A549 (cell line): ENCODE results near the gene SEC63. TPM values are rescaled to one million over a fixed set of nuclear protein-coding genes. Genes with fewer than 3 reads are reported as not detected.
"Not testable (repeated sequence)": the region's sequence is repeated elsewhere in the genome, so short reads cannot be mapped to it uniquely, and the experiment has no call there.

Source experiments
- ATAC-seq, 2 experiments: fragments of 200-7000 bp in 1 of 2; fragments of >200 bp in 1 of 2; cut with Nextera tagmentation in 1 of 2; cut with Tn5 transposase in 1 of 2; 3 replicates each; pipeline versions ENCODE4 v1.8.0 to v1.9.1; 2018 to 2020; ENCODE audit warnings: mild to moderate bottlenecking in 1 of 2, moderate library complexity in 1 of 2
- CTCF ChIA-PET: fragments of 300-600 bp; sonication (Branson Sonifier 250); formaldehyde crosslinking; extraction: SDS; loops from one replicate; lab custom pipeline; 2021; ENCODE audit warnings: antibody characterized with exemption, inconsistent platforms; lab: Yijun Ruan, JAX
- POLR2A ChIA-PET: fragments of 350-600 bp; formaldehyde crosslinking; extraction: SDS; loops from one replicate; lab custom pipeline; 2021; ENCODE audit warnings: antibody characterized with exemption, inconsistent platforms; lab: Yijun Ruan, JAX
- DNase-seq, 2 experiments: peaks; one replicate each; pipeline versions ENCODE4 v3.0.0 to v3.0.0-alpha.2; 2011 to 2016; ENCODE audit warnings: low read depth in 1 of 2, low spot score in 1 of 2
- FAIRE-seq: peaks from 2 replicates; lab custom pipeline; 2011; peaks lifted over from hg19 to GRCh38; lab: Jason Lieb, UNC
- H3K27ac ChIP-seq, 2 experiments: fragments of >200 bp; sonication (Bioruptor Twin); formaldehyde crosslinking; 3 replicates each; pipeline ENCODE4 v1.5.1; 2016 to 2017
- H3K4me1 ChIP-seq: fragments of >200 bp; sonication (Bioruptor Twin); formaldehyde crosslinking; 3 replicates; pipeline ENCODE4 v1.6.1; 2016
- H3K4me2 ChIP-seq: fragments of >200 bp; sonication (Bioruptor Twin); formaldehyde crosslinking; 3 replicates; pipeline ENCODE4 v1.6.1; 2016
- H3K4me3 ChIP-seq: fragments of >200 bp; sonication (Bioruptor Twin); formaldehyde crosslinking; 3 replicates; pipeline ENCODE4 v1.5.1; 2016
- H3K9me3 ChIP-seq: fragments of >200 bp; sonication (Bioruptor Twin); formaldehyde crosslinking; 3 replicates; pipeline ENCODE4 v1.6.1; 2016
- CBX8 ChIP-seq: fragments of 200-600 bp; sonication (generic); IDR thresholded peaks from 2 replicates; pipeline ENCODE4 v1.6.1; 2016
- E2F6 ChIP-seq: IDR thresholded peaks from 2 replicates; pipeline ENCODE4 v1.6.1; 2012; ENCODE audit warnings: low read depth, borderline replicate concordance
- ESRRA ChIP-seq: fragments of 150-350 bp; IDR thresholded peaks from 2 replicates; pipeline ENCODE4 v1.6.1; 2014; ENCODE audit warnings: mild to moderate bottlenecking, low read length, borderline replicate concordance
- FOSL2 ChIP-seq, 2 experiments: fragments of 450-650 bp in 1 of 2; fragments of >200 bp in 1 of 2; sonication (Bioruptor Twin) in 1 of 2; formaldehyde crosslinking; IDR thresholded peaks; 2 replicates each; pipeline versions ENCODE4 v1.5.0 to v1.6.1; 2016 to 2020; ENCODE audit warnings: mild to moderate bottlenecking in 1 of 2, moderate library complexity in 1 of 2
- FOXS1 ChIP-seq: fragments of 250-450 bp; sonication (Bioruptor Pico); IDR thresholded peaks from 2 replicates; pipeline ENCODE4 v1.5.0; 2020; ENCODE audit warnings: mild to moderate bottlenecking, moderate library complexity
- HEYL ChIP-seq: fragments of 250-450 bp; sonication (Bioruptor Pico); IDR thresholded peaks from 2 replicates; pipeline ENCODE4 v1.8.0; 2021; ENCODE audit warnings: mild to moderate bottlenecking, moderate library complexity
- HOXB5 ChIP-seq: fragments of 250-450 bp; sonication (Bioruptor Pico); IDR thresholded peaks from 2 replicates; pipeline ENCODE4 v1.5.0; 2020; ENCODE audit warnings: mild to moderate bottlenecking, moderate library complexity
- KDM1A ChIP-seq: fragments of 200-600 bp; sonication (generic); IDR thresholded peaks from 2 replicates; pipeline ENCODE4 v1.6.1; 2016; ENCODE audit warnings: low read depth, mild to moderate bottlenecking
- MAFK ChIP-seq: fragments of 450-650 bp; IDR thresholded peaks from 2 replicates; pipeline ENCODE4 v1.6.1; 2014; ENCODE audit not compliant: partially characterized antibody
- MYC ChIP-seq: IDR thresholded peaks from 2 replicates; pipeline ENCODE4 v1.6.1; 2012; ENCODE audit warnings: mild to moderate bottlenecking, inconsistent platforms, low read length, improper control_type of control experiment, borderline replicate concordance
- NFE2L2 ChIP-seq: fragments of 150-350 bp; conservative IDR thresholded peaks from 2 replicates; pipeline ENCODE4 v1.6.1; 2014; ENCODE audit warnings: low read length
- NPAS2 ChIP-seq: fragments of 250-450 bp; sonication (Bioruptor Pico); IDR thresholded peaks from 2 replicates; pipeline ENCODE4 v1.8.0; 2022; ENCODE audit warnings: mild to moderate bottlenecking, moderate library complexity, borderline replicate concordance
- SREBF2 ChIP-seq: fragments of 450-650 bp; IDR thresholded peaks from 2 replicates; pipeline ENCODE4 v1.6.1; 2014; ENCODE audit warnings: mild to moderate bottlenecking, moderate library complexity
- ZNF302 ChIP-seq: fragments of 250-450 bp; sonication (Bioruptor Pico); IDR thresholded peaks from 2 replicates; pipeline ENCODE4 v1.9.0; 2021; ENCODE audit warnings: inconsistent platforms, mild to moderate bottlenecking, moderate library complexity
- WGBS: methylation state at CpG from one replicate; pipeline ENCODE4 v1.1.6; 2017; ENCODE audit errors: missing lambda C conversion rate; 5-methylcytosine and 5-hydroxymethylcytosine counted together
- polyA plus RNA-seq, 4 experiments: library from polyadenylated mRNA; depleted of rRNA in 3 of 4; stranded (reverse); fragments of >200 nt; fragmentation: RNase III in 1 of 4; extraction: RNeasy Plus Mini Kit Qiagen cat#74134 plus additional on column Dnase treatment in 1 of 4; gene quantifications; 2 replicates in 3 of 4; 3 replicates in 1 of 4; pipeline ENCODE4 v1.2.3, GENCODE V29; 2011 to 2017
- TF ChIP-seq, protein P1 (sequence below): fragments of >200 bp; sonication (Bioruptor Twin); formaldehyde crosslinking; IDR thresholded peaks from 3 replicates; pipeline ENCODE4 v1.5.1; 2016
- TF ChIP-seq, protein P2 (sequence below): fragments of 450-650 bp; IDR thresholded peaks from 2 replicates; pipeline ENCODE4 v1.6.1; 2014; ENCODE audit warnings: antibody characterized with exemption

Gene SEC63
- polyA plus RNA-seq, 2 of the 4 experiments (the other 2 are of a cell fraction) = 23.0 to 69.3 TPM

DNA sequence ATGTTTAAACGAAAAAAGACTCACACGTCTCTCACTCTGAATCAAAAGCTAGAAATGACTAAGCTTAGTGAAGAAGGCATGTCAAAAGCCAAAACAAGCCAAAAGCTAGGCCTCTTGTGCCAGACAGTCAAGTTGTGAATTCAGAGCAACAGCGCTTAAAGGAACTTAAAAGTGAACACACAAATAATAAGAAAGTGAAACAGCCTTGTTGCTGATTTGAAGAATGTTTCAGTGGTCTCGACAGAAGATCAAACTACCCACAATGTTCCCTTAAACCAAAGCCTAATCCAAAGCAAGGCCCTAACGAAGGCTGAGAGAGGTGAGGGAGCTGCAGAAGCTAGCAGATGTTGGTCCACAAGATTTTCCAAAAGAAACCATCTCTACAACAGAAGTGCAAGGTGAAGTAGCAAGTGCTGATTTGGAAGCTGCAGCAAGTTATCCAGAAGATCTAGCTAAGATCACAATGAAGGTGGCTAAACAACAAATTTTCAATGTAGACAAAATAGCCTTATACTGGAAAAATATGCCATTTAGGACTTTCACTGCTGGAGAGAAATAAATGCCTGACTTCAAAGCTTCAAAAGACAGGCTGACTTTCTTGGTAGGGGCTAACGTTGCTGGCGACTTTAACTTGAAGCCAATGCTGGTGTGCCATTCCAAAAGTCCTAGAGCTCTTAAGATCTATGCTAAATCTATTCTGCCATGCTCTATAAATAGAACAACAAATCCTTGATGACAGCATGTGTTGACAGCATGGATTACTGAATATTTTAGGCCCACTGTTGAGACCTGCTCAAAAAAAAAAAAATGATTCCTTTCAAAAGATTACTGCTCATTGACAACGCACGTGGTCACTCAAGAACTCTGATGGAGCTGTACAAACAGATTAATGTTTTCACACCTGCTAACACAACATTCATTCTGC, 40.3 kb downstream of the SEC63 start (continued):
- TF ChIP-seq CBX8 = no peak

GRCh38 chr6:107916961-107917360, 41.0 kb downstream of the SEC63 start:
- 87% methylated on average over 6 of the region's 6 CpGs for WGBS
- H3K4me1 ChIP-seq, DNase-seq, H3K27ac ChIP-seq, FAIRE-seq, ATAC-seq, POLR2A ChIA-PET, H3K4me2 ChIP-seq, H3K4me3 ChIP-seq: not testable (repeated sequence)
- CTCF ChIA-PET = interaction anchor here (1.2 kb wide), 1 partner anchor 13 kb away, joined by 3 read pairs; no protein-coding TSS in a partner anchor
- H3K9me3 ChIP-seq = peaks cover 27% of the 10 kb centered on the region

DNA sequence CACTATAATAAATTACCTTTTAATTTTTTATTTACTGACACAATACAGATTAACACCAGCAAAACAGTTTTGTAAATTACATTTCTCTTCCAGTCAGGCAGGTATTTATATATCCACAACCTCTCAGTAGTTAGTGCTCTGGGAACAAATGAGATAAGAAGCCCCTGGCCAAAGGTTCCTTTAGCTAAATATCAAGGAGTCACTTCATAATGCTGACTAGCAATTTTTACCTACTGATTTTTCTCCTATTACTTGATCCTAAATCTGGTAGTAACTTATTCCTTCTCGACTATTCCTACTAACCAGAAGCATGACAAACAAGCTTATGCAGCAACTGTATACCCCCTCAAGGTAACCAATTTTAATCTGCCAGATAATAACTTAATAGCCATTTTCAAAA, 46.3 kb downstream of the SEC63 start:
- TF ChIP-seq MAFK (peak; percentile 58), FOXS1 (CRISPR knock-in tag) (no peak)
- CTCF ChIA-PET = no interaction called here
- no peak for ATAC-seq
- DNase-seq = no peak
- Histone ChIP-seq H3K4me1 (no peaks in the 10 kb centered on the region), H3K4me3 (no peak overlapping the region), H3K9me3 (peaks cover 2% of the 10 kb centered on the region; the same call in 1 of the 3 replicates), H3K4me2 (no peak overlapping the region), H3K27ac (no peak overlapping the region)
- FAIRE-seq = no peak
- WGBS = 86% methylated on average over 1 of the region's 1 CpG
- POLR2A ChIA-PET = no interaction called here

- no peak overlapping the region for H3K27ac ChIP-seq
- DNase-seq (peak in 1 of 2 experiments; percentile 11), FAIRE-seq (no peak), ATAC-seq (no peak)
- H3K4me3 ChIP-seq = no peak overlapping the region
- ChIA-PET CTCF (interaction anchor here (0.6 kb wide), 1 partner anchor 31 kb away, joined by 3 read pairs; no protein-coding TSS in a partner anchor), POLR2A (no interaction called here)
- no peaks in the 10 kb centered on the region for H3K9me3 ChIP-seq
- no peak for TF ChIP-seq KDM1A
- no peak for TF ChIP-seq ESRRA
- TF ChIP-seq ZNF302 (CRISPR knock-in tag) = no peak
- no peak overlapping the region for H3K4me2 ChIP-seq
- H3K4me1 ChIP-seq = 0 out of 3 replicates have a peak, but pooled peaks cover 2% of the 10 kb centered on the region
Measured at GRCh38 chr6:107894809-107895396, 63.1 kb downstream of the SEC63 start.

GRCh38 chr6:107890431-107890830, 67.6 kb downstream of the SEC63 start:
- DNase-seq, FAIRE-seq, H3K9me3 ChIP-seq, H3K4me2 ChIP-seq, POLR2A ChIA-PET, ATAC-seq, H3K4me1 ChIP-seq, H3K4me3 ChIP-seq, H3K27ac ChIP-seq: not testable (repeated sequence)
- CTCF ChIA-PET = interaction anchor here (1.4 kb wide), 1 partner anchor 42 kb away, joined by 3 read pairs; no protein-coding TSS in a partner anchor
- 92% methylated on average over 4 of the region's 4 CpGs for WGBS

GRCh38 chr6:107885950-107886349, 72.1 kb downstream of the SEC63 start:
- FAIRE-seq, H3K4me2 ChIP-seq, CTCF ChIA-PET, H3K4me3 ChIP-seq, ATAC-seq, H3K27ac ChIP-seq, H3K4me1 ChIP-seq, POLR2A ChIA-PET, DNase-seq, H3K9me3 ChIP-seq: not testable (repeated sequence)
- 100% methylated on average over 5 of the region's 5 CpGs for WGBS

DNA sequence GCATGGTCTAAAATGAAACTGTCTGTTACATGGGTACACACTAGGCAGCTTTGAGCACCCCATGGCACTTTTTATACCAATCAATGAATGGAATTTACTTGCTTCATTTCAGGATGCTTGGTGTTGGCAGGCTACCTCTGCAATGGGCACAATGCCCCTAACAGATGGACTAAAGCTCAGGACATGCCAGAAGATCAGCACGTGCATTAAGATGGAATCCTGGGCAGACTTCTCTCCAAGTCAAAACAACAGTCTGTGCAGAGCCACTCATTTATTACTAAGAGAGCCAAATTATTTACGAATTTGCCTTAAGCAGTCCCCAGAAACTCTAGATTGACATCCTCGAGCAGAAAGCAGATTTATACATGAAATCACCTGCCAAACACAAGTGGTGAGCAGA, 78.1 kb downstream of the SEC63 start:
- Histone ChIP-seq H3K4me1 (no peaks in the 10 kb centered on the region), H3K9me3 (no peaks in the 10 kb centered on the region), H3K4me3 (no peak overlapping the region), H3K4me2 (no peak overlapping the region), H3K27ac (no peak overlapping the region)
- DNase-seq = no peak
- no peak for FAIRE-seq
- ChIA-PET POLR2A (no interaction called here), CTCF (no interaction called here)
- WGBS = 100% methylated on average over 3 of the region's 3 CpGs
- no peak for ATAC-seq
- TF ChIP-seq E2F6 = no peak
- no peak for TF ChIP-seq MYC
- TF ChIP-seq NPAS2 (CRISPR knock-in tag) = no peak
- TF ChIP-seq SREBF2 = no peak
- TF ChIP-seq HEYL (CRISPR knock-in tag) = no peak
- TF ChIP-seq, protein P1, sequence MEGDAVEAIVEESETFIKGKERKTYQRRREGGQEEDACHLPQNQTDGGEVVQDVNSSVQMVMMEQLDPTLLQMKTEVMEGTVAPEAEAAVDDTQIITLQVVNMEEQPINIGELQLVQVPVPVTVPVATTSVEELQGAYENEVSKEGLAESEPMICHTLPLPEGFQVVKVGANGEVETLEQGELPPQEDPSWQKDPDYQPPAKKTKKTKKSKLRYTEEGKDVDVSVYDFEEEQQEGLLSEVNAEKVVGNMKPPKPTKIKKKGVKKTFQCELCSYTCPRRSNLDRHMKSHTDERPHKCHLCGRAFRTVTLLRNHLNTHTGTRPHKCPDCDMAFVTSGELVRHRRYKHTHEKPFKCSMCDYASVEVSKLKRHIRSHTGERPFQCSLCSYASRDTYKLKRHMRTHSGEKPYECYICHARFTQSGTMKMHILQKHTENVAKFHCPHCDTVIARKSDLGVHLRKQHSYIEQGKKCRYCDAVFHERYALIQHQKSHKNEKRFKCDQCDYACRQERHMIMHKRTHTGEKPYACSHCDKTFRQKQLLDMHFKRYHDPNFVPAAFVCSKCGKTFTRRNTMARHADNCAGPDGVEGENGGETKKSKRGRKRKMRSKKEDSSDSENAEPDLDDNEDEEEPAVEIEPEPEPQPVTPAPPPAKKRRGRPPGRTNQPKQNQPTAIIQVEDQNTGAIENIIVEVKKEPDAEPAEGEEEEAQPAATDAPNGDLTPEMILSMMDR = no peak
- no peak for TF ChIP-seq HOXB5 (CRISPR knock-in tag)
- no peak for TF ChIP-seq NFE2L2
- TF ChIP-seq FOSL2 (IDR thresholded peaks at IDR 0.05) = no peak
- TF ChIP-seq FOSL2 (CRISPR knock-in tag; IDR thresholded peaks at IDR 0.05) = no peak
- TF ChIP-seq, protein P2, sequence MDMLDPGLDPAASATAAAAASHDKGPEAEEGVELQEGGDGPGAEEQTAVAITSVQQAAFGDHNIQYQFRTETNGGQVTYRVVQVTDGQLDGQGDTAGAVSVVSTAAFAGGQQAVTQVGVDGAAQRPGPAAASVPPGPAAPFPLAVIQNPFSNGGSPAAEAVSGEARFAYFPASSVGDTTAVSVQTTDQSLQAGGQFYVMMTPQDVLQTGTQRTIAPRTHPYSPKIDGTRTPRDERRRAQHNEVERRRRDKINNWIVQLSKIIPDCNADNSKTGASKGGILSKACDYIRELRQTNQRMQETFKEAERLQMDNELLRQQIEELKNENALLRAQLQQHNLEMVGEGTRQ = no peak
- TF ChIP-seq CBX8 = no peak
